WERI-Rb-1 (cell line): ENCODE results near the gene OR10AD1.
"Not testable (repeated sequence)": the region's sequence is repeated elsewhere in the genome, so short reads cannot be mapped to it uniquely, and the experiment has no call there.

ENCODE experiments used
- DNase-seq: peaks from one replicate; pipeline ENCODE4 v3.0.0-alpha.2; 2020
- H3K27ac ChIP-seq: fragments of 250-450 bp; sonication (Bioruptor Pico); 2 replicates; pipeline ENCODE4 v1.5.1; 2020; ENCODE audit warnings: mild to moderate bottlenecking, moderate library complexity
- H3K27me3 ChIP-seq: fragments of 250-450 bp; sonication (Bioruptor Pico); 2 replicates; pipeline ENCODE4 v1.5.1; 2021; ENCODE audit warnings: mild to moderate bottlenecking, low read depth, moderate library complexity; ENCODE audit not compliant: insufficient read depth, severe bottlenecking
- H3K36me3 ChIP-seq: fragments of 250-450 bp; sonication (Bioruptor Pico); 2 replicates; pipeline ENCODE4 v1.5.1; 2020; ENCODE audit warnings: mild to moderate bottlenecking, moderate library complexity
- H3K4me3 ChIP-seq: 2 replicates; pipeline ENCODE4 v1.5.1; 2011; ENCODE audit warnings: low read depth, mild to moderate bottlenecking, control low read depth, low read length
- H3K9me3 ChIP-seq: fragments of 250-450 bp; sonication (Bioruptor Pico); 2 replicates; pipeline ENCODE4 v1.5.1; 2021; ENCODE audit warnings: mild to moderate bottlenecking, moderate library complexity; ENCODE audit not compliant: severe bottlenecking
- TF ChIP-seq, protein P1 (sequence below): IDR thresholded peaks from 2 replicates; pipeline ENCODE4 v1.5.1; 2011; ENCODE audit warnings: low read depth, mild to moderate bottlenecking, control low read depth, inconsistent platforms, low read length

The OR10AD1 gene

GRCh38 chr12:48221645-48222044, 18.6 kb upstream of the OR10AD1 start:
- H3K27me3 ChIP-seq: peaks cover 23% of the 10 kb centered on the region
- TF ChIP-seq, protein P1, sequence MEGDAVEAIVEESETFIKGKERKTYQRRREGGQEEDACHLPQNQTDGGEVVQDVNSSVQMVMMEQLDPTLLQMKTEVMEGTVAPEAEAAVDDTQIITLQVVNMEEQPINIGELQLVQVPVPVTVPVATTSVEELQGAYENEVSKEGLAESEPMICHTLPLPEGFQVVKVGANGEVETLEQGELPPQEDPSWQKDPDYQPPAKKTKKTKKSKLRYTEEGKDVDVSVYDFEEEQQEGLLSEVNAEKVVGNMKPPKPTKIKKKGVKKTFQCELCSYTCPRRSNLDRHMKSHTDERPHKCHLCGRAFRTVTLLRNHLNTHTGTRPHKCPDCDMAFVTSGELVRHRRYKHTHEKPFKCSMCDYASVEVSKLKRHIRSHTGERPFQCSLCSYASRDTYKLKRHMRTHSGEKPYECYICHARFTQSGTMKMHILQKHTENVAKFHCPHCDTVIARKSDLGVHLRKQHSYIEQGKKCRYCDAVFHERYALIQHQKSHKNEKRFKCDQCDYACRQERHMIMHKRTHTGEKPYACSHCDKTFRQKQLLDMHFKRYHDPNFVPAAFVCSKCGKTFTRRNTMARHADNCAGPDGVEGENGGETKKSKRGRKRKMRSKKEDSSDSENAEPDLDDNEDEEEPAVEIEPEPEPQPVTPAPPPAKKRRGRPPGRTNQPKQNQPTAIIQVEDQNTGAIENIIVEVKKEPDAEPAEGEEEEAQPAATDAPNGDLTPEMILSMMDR: no peak
- no peak for DNase-seq

GRCh38 chr12:48220701-48221100, 17.6 kb upstream of the OR10AD1 start:
- H3K27me3 ChIP-seq: peaks cover 24% of the 10 kb centered on the region
- H3K9me3 ChIP-seq: no peaks in the 10 kb centered on the region
- H3K27ac ChIP-seq: no peak overlapping the region
- DNase-seq: no peak
- TF ChIP-seq, protein P1: no peak
- H3K36me3 ChIP-seq: no peaks in the 10 kb centered on the region
- no peak overlapping the region for H3K4me3 ChIP-seq

More at GRCh38 chr12:48221645-48222044, 18.6 kb upstream of the OR10AD1 start:
- no peaks in the 10 kb centered on the region for H3K36me3 ChIP-seq
- H3K9me3 ChIP-seq: no peaks in the 10 kb centered on the region
- no peak overlapping the region for H3K4me3 ChIP-seq
- H3K27ac ChIP-seq: no peak overlapping the region

GRCh38 chr12:48219631-48220030, 16.5 kb upstream of the OR10AD1 start:
- TF ChIP-seq, protein P1: no peak
- H3K27ac ChIP-seq: no peak overlapping the region
- H3K27me3 ChIP-seq: peaks cover 24% of the 10 kb centered on the region

GRCh38 chr12:48216785-48217184, 13.7 kb upstream of the OR10AD1 start:
- no peak overlapping the region for H3K4me3 ChIP-seq
- peaks cover 22% of the 10 kb centered on the region for H3K27me3 ChIP-seq
- H3K27ac ChIP-seq: no peak overlapping the region
- TF ChIP-seq, protein P1: no peak
- DNase-seq: no peak
- no peaks in the 10 kb centered on the region for H3K36me3 ChIP-seq
- no peaks in the 10 kb centered on the region for H3K9me3 ChIP-seq

More at GRCh38 chr12:48219631-48220030, 16.5 kb upstream of the OR10AD1 start:
- H3K36me3 ChIP-seq: no peaks in the 10 kb centered on the region
- no peak overlapping the region for H3K4me3 ChIP-seq
- DNase-seq: no peak
- no peaks in the 10 kb centered on the region for H3K9me3 ChIP-seq

GRCh38 chr12:48209495-48209894, 6.4 kb upstream of the OR10AD1 start:
- not testable (repeated sequence) for H3K4me3 ChIP-seq, H3K27me3 ChIP-seq, H3K27ac ChIP-seq, DNase-seq, H3K36me3 ChIP-seq, H3K9me3 ChIP-seq

GRCh38 chr12:48202766-48203165, 326 bp downstream of the OR10AD1 start:
- Histone ChIP-seq H3K4me3 (no peak overlapping the region), H3K27me3 (peaks cover 40% of the 10 kb centered on the region), H3K27ac (no peak overlapping the region), H3K9me3 (peaks cover 3% of the 10 kb centered on the region), H3K36me3 (no peaks in the 10 kb centered on the region)
- TF ChIP-seq, protein P1: no peak
- DNase-seq: no peak
